PC-3 (cell line): ENCODE data around the gene RASL10B.

ENCODE experiments used
- EZH2 ChIP-seq: fragments of 300-600 bp; sonication (generic); IDR thresholded peaks from one replicate; pipeline ENCODE4 v1.6.1; 2017; ENCODE audit warnings: antibody characterized with exemption, mild to moderate bottlenecking, low read length; ENCODE audit not compliant: unreplicated experiment
- EZH2phosphoT487 ChIP-seq: fragments of 300-600 bp; sonication (generic); IDR thresholded peaks from 2 replicates; pipeline ENCODE4 v1.6.1; 2018; ENCODE audit warnings: mild to moderate bottlenecking, antibody characterized with exemption, low read length, borderline replicate concordance
- TF ChIP-seq, protein P1 (sequence below): fragments of 300-600 bp; sonication (generic); conservative IDR thresholded peaks from 2 replicates; pipeline ENCODE4 v1.5.1; 2017; ENCODE audit warnings: antibody characterized with exemption, low read depth, mild to moderate bottlenecking, low read length

DNA sequence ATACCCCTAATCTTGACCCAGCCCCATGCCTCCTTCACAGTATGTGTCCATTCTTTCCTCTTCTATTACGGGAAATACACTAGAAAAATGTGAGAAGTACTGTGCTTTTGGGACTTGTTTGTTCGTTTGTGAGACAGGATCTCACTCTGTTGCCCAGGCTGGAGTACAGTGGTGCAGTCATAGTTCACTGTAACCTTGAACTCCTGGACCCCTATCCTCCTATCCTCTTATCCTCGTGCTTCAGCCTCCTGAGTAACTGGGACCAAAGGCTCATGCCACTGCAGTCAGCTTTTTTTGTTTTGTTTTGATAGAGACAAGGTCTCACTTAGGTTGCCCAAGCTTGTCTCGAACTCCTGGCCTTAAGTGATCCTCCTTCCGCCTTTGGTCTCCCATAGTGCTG is 29.9 kb upstream of the RASL10B start:
- TF ChIP-seq EZH2 (no peak), EZH2phosphoT487 (no peak)
- TF ChIP-seq, protein P1, sequence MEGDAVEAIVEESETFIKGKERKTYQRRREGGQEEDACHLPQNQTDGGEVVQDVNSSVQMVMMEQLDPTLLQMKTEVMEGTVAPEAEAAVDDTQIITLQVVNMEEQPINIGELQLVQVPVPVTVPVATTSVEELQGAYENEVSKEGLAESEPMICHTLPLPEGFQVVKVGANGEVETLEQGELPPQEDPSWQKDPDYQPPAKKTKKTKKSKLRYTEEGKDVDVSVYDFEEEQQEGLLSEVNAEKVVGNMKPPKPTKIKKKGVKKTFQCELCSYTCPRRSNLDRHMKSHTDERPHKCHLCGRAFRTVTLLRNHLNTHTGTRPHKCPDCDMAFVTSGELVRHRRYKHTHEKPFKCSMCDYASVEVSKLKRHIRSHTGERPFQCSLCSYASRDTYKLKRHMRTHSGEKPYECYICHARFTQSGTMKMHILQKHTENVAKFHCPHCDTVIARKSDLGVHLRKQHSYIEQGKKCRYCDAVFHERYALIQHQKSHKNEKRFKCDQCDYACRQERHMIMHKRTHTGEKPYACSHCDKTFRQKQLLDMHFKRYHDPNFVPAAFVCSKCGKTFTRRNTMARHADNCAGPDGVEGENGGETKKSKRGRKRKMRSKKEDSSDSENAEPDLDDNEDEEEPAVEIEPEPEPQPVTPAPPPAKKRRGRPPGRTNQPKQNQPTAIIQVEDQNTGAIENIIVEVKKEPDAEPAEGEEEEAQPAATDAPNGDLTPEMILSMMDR = no peak
